Activated naive CD4-positive, alpha-beta T cell treated with anti-CD3 and anti-CD28 coated beads for 36 hours (primary cell): ENCODE data around the gene PARN. TPM values are rescaled to one million over a fixed set of nuclear protein-coding genes. Genes with fewer than 3 reads are reported as not detected.

Source experiments
- CTCF ChIA-PET: fragments of 350-600 bp; sonication (Branson Sonifier 250); formaldehyde crosslinking; loops from one replicate; lab custom pipeline; 2021; ENCODE audit warnings: antibody characterized with exemption; lab: Charles Lee
- DNase-seq: peaks from one replicate; pipeline ENCODE4 v3.0.0-alpha.2; 2020
- H3K27ac Mint-ChIP-seq: one replicate; pipeline ENCODE4 v1.8.0; 2021; ENCODE audit warnings: mild to moderate bottlenecking, mixed read lengths
- H3K27me3 Mint-ChIP-seq: one replicate; pipeline ENCODE4 v1.8.0; 2021; ENCODE audit warnings: low read depth, mixed read lengths
- H3K36me3 Mint-ChIP-seq: one replicate; pipeline ENCODE4 v1.8.0; 2021; ENCODE audit warnings: low read depth, mixed read lengths
- H3K4me1 Mint-ChIP-seq: one replicate; pipeline ENCODE4 v1.8.0; 2021; ENCODE audit warnings: low read depth, mixed read lengths
- H3K4me3 Mint-ChIP-seq: one replicate; pipeline ENCODE4 v1.8.0; 2021; ENCODE audit warnings: mild to moderate bottlenecking, moderate library complexity, mixed read lengths
- H3K9me3 Mint-ChIP-seq: one replicate; pipeline ENCODE4 v1.8.0; 2021; ENCODE audit warnings: mixed read lengths
- intact Hi-C: fragments of 100-400 bp; cut with micrococcal nuclease; formaldehyde crosslinking; loops from one replicate; pipeline ENCODE4 v1.15.1; 2023
- total RNA-seq, 2 experiments: library from RNA; stranded (reverse); gene quantifications; one replicate each; pipeline ENCODE4 v1.2.3, GENCODE V29; 2021

PARN gene
- total RNA-seq, 2 experiments from 2014 or later: 41.8 to 44.0 TPM

GRCh38 chr16:14531613-14532012 is 98.4 kb downstream of the PARN start:
- H3K4me3 Mint-ChIP-seq: no peak overlapping the region
- intact Hi-C loops: no loop called here
- peaks cover 7% of the 10 kb centered on the region for H3K36me3 Mint-ChIP-seq
- H3K27me3 Mint-ChIP-seq: no peaks in the 10 kb centered on the region
- CTCF ChIA-PET: interaction anchor here (0.7 kb wide), 1 partner anchor 190 kb away, joined by 3 read pairs; no protein-coding TSS in a partner anchor
- no peak for DNase-seq
- no peaks in the 10 kb centered on the region for H3K9me3 Mint-ChIP-seq
- peaks cover 5% of the 10 kb centered on the region for H3K4me1 Mint-ChIP-seq
- no peak overlapping the region for H3K27ac Mint-ChIP-seq

- H3K36me3 Mint-ChIP-seq: peaks cover 7% of the 10 kb centered on the region
- no peak overlapping the region for H3K27ac Mint-ChIP-seq
- CTCF ChIA-PET: interaction anchor here (0.6 to 1.6 kb wide), 2 partner anchors 233 to 281 kb away, joined by 6 to 8 read pairs; no protein-coding TSS in a partner anchor
- peaks cover 5% of the 10 kb centered on the region for H3K4me1 Mint-ChIP-seq
- H3K27me3 Mint-ChIP-seq: no peaks in the 10 kb centered on the region
- H3K4me3 Mint-ChIP-seq: no peak overlapping the region
- no peak for DNase-seq
- no peaks in the 10 kb centered on the region for H3K9me3 Mint-ChIP-seq
- intact Hi-C loops: no loop called here
Observed at GRCh38 chr16:14531101-14531500, 99.0 kb downstream of the PARN start.

DNA sequence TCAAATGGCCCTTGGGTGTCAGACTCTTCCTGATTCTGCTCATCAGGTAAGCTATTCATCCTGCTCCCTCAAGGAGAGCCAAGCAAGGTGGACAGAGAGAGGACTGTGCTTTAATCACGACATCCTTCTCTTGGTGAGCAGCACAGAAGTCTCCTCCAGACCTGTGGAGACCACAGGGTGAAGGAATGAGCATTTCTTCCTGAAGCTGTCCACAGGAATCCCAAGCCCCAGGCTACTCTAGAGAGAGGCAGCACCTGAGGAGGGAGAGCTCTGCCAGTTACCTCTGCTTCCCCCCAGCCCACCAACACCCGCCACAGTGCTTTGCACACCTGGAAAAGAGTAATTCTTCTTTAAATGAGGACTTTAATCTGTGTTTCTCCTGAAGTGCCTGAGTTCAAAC is 100.0 kb downstream of the PARN start:
- intact Hi-C loops: no loop called here
- CTCF ChIA-PET: interaction anchor here (1.6 kb wide), 1 partner anchor 280 kb away, joined by 8 read pairs; no protein-coding TSS in a partner anchor
- Mint-ChIP-seq H3K9me3 (no peaks in the 10 kb centered on the region), H3K4me3 (no peak overlapping the region), H3K27me3 (no peaks in the 10 kb centered on the region), H3K4me1 (peaks cover 5% of the 10 kb centered on the region), H3K27ac (no peak overlapping the region), H3K36me3 (peaks cover 7% of the 10 kb centered on the region)
- no peak for DNase-seq

DNA sequence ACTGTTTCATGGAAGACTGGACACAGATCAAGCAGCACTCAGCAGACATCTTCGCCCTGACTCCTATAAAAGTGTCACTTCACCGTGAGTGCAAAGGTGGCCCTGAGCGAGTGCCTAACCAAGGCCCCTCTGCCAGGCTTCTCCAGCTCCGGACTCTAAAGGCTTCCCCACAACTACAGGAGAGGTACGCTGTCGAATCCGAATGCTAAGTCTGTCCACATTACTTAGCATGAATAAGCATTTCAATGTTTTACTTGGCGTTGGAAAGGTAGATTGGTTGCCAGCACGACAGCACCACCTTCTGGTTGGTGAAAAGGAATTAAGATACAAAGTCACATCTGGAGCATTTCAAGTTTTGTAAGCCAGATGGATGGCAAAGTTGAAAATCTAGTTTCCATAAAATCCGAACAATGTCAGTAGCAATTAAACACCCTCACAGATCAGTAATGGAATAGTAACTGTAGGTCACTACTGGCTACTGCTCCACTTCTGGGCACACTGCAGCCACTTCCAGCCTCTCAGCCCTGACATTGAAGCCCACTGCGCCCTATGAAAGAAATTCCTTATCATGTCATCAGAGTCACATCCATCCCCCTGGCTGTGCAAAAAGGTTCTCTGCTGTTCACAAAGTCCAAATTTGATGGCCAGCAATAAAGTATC is 100.9 kb downstream of the PARN start:
- no peaks in the 10 kb centered on the region for H3K27me3 Mint-ChIP-seq
- CTCF ChIA-PET: interaction anchor here (0.8 to 1.9 kb wide), 7 partner anchors 13 to 604 kb away, joined by 3 to 5 read pairs (median 4); no protein-coding TSS in a partner anchor
- H3K27ac Mint-ChIP-seq: peak overlapping the region; percentile 15
- no peaks in the 10 kb centered on the region for H3K9me3 Mint-ChIP-seq
- H3K4me1 Mint-ChIP-seq: peaks cover 5% of the 10 kb centered on the region
- peaks cover 7% of the 10 kb centered on the region for H3K36me3 Mint-ChIP-seq
- peak; percentile 79 for DNase-seq
- H3K4me3 Mint-ChIP-seq: no peak overlapping the region
- intact Hi-C loops: loop anchor here (1.0 kb wide), 3 partner anchors 228 to 606 kb away; no protein-coding TSS in a partner anchor

- H3K4me3 Mint-ChIP-seq: no peak overlapping the region
- no peak overlapping the region for H3K27ac Mint-ChIP-seq
- intact Hi-C loops: no loop called here
- no peak for DNase-seq
- peaks cover 5% of the 10 kb centered on the region for H3K4me1 Mint-ChIP-seq
- H3K36me3 Mint-ChIP-seq: no peaks in the 10 kb centered on the region
- no peaks in the 10 kb centered on the region for H3K9me3 Mint-ChIP-seq
- no peaks in the 10 kb centered on the region for H3K27me3 Mint-ChIP-seq
- CTCF ChIA-PET: interaction anchor here (0.8 to 1.9 kb wide), 8 partner anchors 12 to 603 kb away, joined by 3 to 5 read pairs (median 4); no protein-coding TSS in a partner anchor
Observed at GRCh38 chr16:14528306-14528705, 101.8 kb downstream of the PARN start.

DNA sequence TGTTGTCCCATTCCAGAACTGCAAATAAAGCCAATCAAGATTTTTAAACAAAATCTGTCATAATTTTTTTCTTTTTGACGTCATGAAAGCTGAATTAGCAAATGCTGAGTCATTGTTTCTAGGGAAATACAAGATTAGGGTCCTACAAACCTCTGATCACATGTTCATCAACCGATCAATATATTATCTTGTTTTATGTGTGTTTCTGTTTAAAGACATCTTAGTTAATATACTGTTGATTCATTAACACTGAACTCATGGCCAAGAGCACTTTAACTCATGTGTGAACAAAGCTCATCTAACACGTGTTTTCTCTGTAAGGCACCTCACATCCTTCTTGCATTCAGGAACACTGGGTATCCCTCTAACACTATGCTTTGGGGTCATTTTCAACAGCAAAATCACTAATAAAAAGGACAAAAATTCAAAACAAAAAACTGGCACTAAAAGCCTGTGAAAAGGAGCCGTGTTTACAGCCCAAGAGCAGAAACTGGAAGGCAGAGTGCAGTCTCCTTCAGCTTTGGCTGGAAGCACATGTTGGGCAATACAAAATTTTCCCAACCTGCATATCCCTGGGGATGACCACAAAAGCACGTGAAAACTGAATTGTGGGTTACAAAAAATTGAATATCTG is 102.5 kb downstream of the PARN start:
- Mint-ChIP-seq H3K4me1 (peaks cover 5% of the 10 kb centered on the region), H3K4me3 (no peak overlapping the region), H3K27ac (no peak overlapping the region), H3K36me3 (no peaks in the 10 kb centered on the region), H3K9me3 (no peaks in the 10 kb centered on the region), H3K27me3 (no peaks in the 10 kb centered on the region)
- intact Hi-C loops: no loop called here
- CTCF ChIA-PET: interaction anchor here (1.0 to 1.9 kb wide), 6 partner anchors 173 to 602 kb away, joined by 3 to 5 read pairs (median 4); no protein-coding TSS in a partner anchor
- DNase-seq: no peak

GRCh38 chr16:14525596-14525995 is 104.5 kb downstream of the PARN start:
- no peaks in the 10 kb centered on the region for H3K9me3 Mint-ChIP-seq
- peaks cover 20% of the 10 kb centered on the region for H3K4me1 Mint-ChIP-seq
- no peaks in the 10 kb centered on the region for H3K36me3 Mint-ChIP-seq
- intact Hi-C loops: no loop called here
- CTCF ChIA-PET: no interaction called here
- no peak overlapping the region for H3K27ac Mint-ChIP-seq
- H3K27me3 Mint-ChIP-seq: no peaks in the 10 kb centered on the region
- no peak overlapping the region for H3K4me3 Mint-ChIP-seq
- no peak for DNase-seq

- no peaks in the 10 kb centered on the region for H3K36me3 Mint-ChIP-seq
- no peak overlapping the region for H3K4me3 Mint-ChIP-seq
- H3K4me1 Mint-ChIP-seq: peaks cover 23% of the 10 kb centered on the region
- no peak overlapping the region for H3K27ac Mint-ChIP-seq
- H3K27me3 Mint-ChIP-seq: no peaks in the 10 kb centered on the region
- no peaks in the 10 kb centered on the region for H3K9me3 Mint-ChIP-seq
- intact Hi-C loops: no loop called here
- no peak for DNase-seq
- CTCF ChIA-PET: no interaction called here
Observed at GRCh38 chr16:14524979-14525378, 105.1 kb downstream of the PARN start.

DNA sequence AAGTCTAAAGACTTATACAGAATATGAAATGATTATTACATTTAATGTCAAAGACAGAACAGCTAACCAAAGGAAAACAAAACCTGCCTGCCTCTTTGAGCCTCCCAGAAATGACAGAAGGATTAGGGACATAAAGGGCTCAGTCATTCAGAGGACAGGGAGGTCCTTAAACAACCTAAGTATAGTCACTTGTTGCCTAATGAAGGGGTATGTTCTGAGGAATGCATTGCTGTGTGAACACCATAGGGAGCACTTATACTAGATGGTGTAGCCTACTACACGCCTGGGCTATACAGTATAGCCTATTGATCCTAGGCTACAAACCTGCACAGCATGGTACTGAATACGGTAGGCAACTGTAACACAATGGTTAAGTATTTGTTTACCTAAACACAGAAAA is 106.4 kb downstream of the PARN start:
- H3K4me3 Mint-ChIP-seq: no peak overlapping the region
- no peaks in the 10 kb centered on the region for H3K9me3 Mint-ChIP-seq
- intact Hi-C loops: no loop called here
- H3K27me3 Mint-ChIP-seq: no peaks in the 10 kb centered on the region
- CTCF ChIA-PET: no interaction called here
- peaks cover 25% of the 10 kb centered on the region for H3K4me1 Mint-ChIP-seq
- no peak overlapping the region for H3K27ac Mint-ChIP-seq
- H3K36me3 Mint-ChIP-seq: no peaks in the 10 kb centered on the region
- DNase-seq: no peak

DNA sequence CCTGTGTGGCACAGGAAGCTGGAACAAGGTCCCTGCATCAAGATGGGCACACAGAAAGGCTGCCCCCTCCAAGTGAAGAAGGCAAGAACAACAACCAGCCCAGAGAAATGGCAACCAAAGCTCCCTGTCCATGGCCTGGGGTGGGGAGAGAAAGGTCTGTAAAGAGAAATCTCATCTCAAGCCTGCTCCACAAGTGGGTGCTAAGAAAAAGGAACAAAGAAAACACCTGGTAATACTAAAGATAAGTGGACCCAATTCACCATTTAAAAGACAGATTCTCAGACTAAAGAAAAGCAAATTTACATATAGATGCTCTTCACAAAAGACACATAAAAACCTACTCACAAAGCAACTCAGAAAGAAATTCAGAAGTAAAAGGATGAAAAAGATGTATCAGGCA is 107.4 kb downstream of the PARN start:
- Mint-ChIP-seq H3K27ac (no peak overlapping the region), H3K27me3 (no peaks in the 10 kb centered on the region), H3K9me3 (no peaks in the 10 kb centered on the region), H3K36me3 (no peaks in the 10 kb centered on the region), H3K4me3 (no peak overlapping the region), H3K4me1 (peaks cover 25% of the 10 kb centered on the region)
- CTCF ChIA-PET: no interaction called here
- DNase-seq: no peak
- intact Hi-C loops: no loop called here

- no peak overlapping the region for H3K4me3 Mint-ChIP-seq
- peaks cover 3% of the 10 kb centered on the region for H3K36me3 Mint-ChIP-seq
- intact Hi-C loops: no loop called here
- H3K27ac Mint-ChIP-seq: no peak overlapping the region
- H3K9me3 Mint-ChIP-seq: no peaks in the 10 kb centered on the region
- CTCF ChIA-PET: no interaction called here
- no peak for DNase-seq
- H3K4me1 Mint-ChIP-seq: peaks cover 25% of the 10 kb centered on the region
- no peaks in the 10 kb centered on the region for H3K27me3 Mint-ChIP-seq
Observed at GRCh38 chr16:14520753-14521152, 109.3 kb downstream of the PARN start.

- no peaks in the 10 kb centered on the region for H3K9me3 Mint-ChIP-seq
- no peaks in the 10 kb centered on the region for H3K27me3 Mint-ChIP-seq
- CTCF ChIA-PET: interaction anchor here (0.6 kb wide), 1 partner anchor 263 kb away, joined by 3 read pairs; no protein-coding TSS in a partner anchor
- intact Hi-C loops: no loop called here
- H3K27ac Mint-ChIP-seq: no peak overlapping the region
- H3K4me3 Mint-ChIP-seq: no peak overlapping the region
- no peak for DNase-seq
- peaks cover 6% of the 10 kb centered on the region for H3K4me1 Mint-ChIP-seq
- peaks cover 5% of the 10 kb centered on the region for H3K36me3 Mint-ChIP-seq
Observed at GRCh38 chr16:14514967-14515366, 115.1 kb downstream of the PARN start.
